Measurements from ENCODE around the gene USP34.
"Not testable (repeated sequence)": the region's sequence is repeated elsewhere in the genome, so short reads cannot be mapped to it uniquely, and the experiment has no call there.

USP34 gene

GRCh38 chr2:61396005-61396404 is 74.9 kb downstream of the USP34 start (continued):
- TF ChIP-seq TSHZ2 (CRISPR knock-in tag; IDR thresholded peaks at IDR 0.05): no peak
- no peak for TF ChIP-seq ZFP3 (CRISPR knock-in tag; IDR thresholded peaks at IDR 0.05)

GRCh38 chr2:61387588-61387987 is 83.3 kb downstream of the USP34 start:
- TF ChIP-seq OSR1 (CRISPR knock-in tag; IDR thresholded peaks at IDR 0.05) (0 out of 2 replicates have a peak, but pooled peaks have one; percentile 61), ZFP30 (CRISPR knock-in tag; IDR thresholded peaks at IDR 0.05) (peak; percentile 40; the same call in 1 of the 2 replicates)
- not testable (repeated sequence) for ATAC-seq

- ATAC-seq: not testable (repeated sequence)
These were observed 90.0 kb downstream of the USP34 start for GRCh38 chr2:61380882-61381197.

GRCh38 chr2:61380056-61380881 is 90.6 kb downstream of the USP34 start:
- ATAC-seq: peak; percentile 30; the same call in 1 of the 3 replicates
- TF ChIP-seq ISL1 (CRISPR knock-in tag; IDR thresholded peaks at IDR 0.05) (no peak), ZFP3 (CRISPR knock-in tag; IDR thresholded peaks at IDR 0.05) (no peak), ZC3H10 (CRISPR knock-in tag; IDR thresholded peaks at IDR 0.05) (no peak), CREB5 (CRISPR knock-in tag; IDR thresholded peaks at IDR 0.05; ENCODE audit: low read depth) (no peak), PATZ1 (CRISPR knock-in tag; IDR thresholded peaks at IDR 0.05; ENCODE audit: borderline replicate concordance) (no peak), GLIS3 (CRISPR knock-in tag; IDR thresholded peaks at IDR 0.05) (no peak), TSHZ2 (CRISPR knock-in tag; IDR thresholded peaks at IDR 0.05) (no peak), ESRRG (CRISPR knock-in tag; IDR thresholded peaks at IDR 0.05) (no peak), ZNF565 (CRISPR knock-in tag; conservative IDR thresholded peaks at IDR 0.05; ENCODE audit: low read depth) (no peak), TCF4 (CRISPR knock-in tag; IDR thresholded peaks at IDR 0.05; ENCODE audit: borderline replicate concordance) (no peak), ZFP30 (CRISPR knock-in tag; IDR thresholded peaks at IDR 0.05) (no peak), BACH2 (CRISPR knock-in tag; IDR thresholded peaks at IDR 0.05; ENCODE audit: borderline replicate concordance) (no peak), ZNF8 (CRISPR knock-in tag; IDR thresholded peaks at IDR 0.05) (no peak)

GRCh38 chr2:61379521-61379920 is 91.4 kb downstream of the USP34 start:
- TF ChIP-seq GLIS3 (CRISPR knock-in tag; IDR thresholded peaks at IDR 0.05) (no peak), ZFP30 (CRISPR knock-in tag; IDR thresholded peaks at IDR 0.05) (no peak), ARNTL (CRISPR knock-in tag; IDR thresholded peaks at IDR 0.05; ENCODE audit: borderline replicate concordance, low read depth) (no peak)
- no peak for ATAC-seq
